HEK293T (cell line): ENCODE results near the gene GNPDA1.

ENCODE experiments used
- SP1 ChIP-seq: fragments of 450-650 bp; IDR thresholded peaks from 2 replicates; pipeline ENCODE4 v1.6.1; 2017
- SUZ12 ChIP-seq: fragments of 450-650 bp; IDR thresholded peaks from 2 replicates; pipeline ENCODE4 v1.6.1; 2016; ENCODE audit warnings: mild to moderate bottlenecking
- ZNF384 ChIP-seq: fragments of 450-650 bp; IDR thresholded peaks from 2 replicates; pipeline ENCODE4 v1.6.1; 2016

DNA sequence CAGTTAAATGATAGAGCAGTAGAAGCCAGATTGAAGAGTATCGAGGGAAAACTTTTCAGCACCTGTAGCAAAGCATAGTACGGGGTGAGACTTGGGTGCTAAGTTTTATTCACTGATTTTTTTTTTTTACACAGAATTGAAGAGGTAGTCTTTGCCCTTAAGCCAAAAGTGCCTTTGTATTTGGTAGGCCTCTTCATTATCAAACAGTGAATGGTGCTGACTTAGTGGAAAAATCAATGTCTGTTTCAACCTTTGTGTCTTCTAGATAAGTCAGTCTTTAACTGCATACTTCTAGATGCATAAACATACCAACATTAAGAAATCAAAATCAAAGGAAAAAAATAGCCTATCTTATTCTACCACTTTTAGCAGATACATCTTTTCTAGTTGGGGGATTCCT, 30.2 kb downstream of the GNPDA1 start:
- TF ChIP-seq ZNF384 (no peak), SP1 (no peak), SUZ12 (no peak)
